Activated T-helper 2 cell treated with anti-CD3 and anti-CD28 coated beads, Interferon-gamma antibody, Interleukin-2, Interleukin-4, amounts not matched to agents 10 μg/mL and 5 μg/mL and 100 μg/mL, durations not matched to agents 14 hours and 24 hours and 36 hours (primary cell): Measurements from ENCODE around the gene ADAM19. TPM values are rescaled to one million over a fixed set of nuclear protein-coding genes. Genes with fewer than 3 reads are reported as not detected.

Source experiments
- DNase-seq: peaks from one replicate; pipeline ENCODE4 v3.0.0; 2021; ENCODE audit warnings: low spot score
- H3K27ac Mint-ChIP-seq: one replicate; pipeline ENCODE4 v1.8.0; 2021; ENCODE audit warnings: mixed read lengths
- H3K27me3 Mint-ChIP-seq: one replicate; pipeline ENCODE4 v1.8.0; 2021; ENCODE audit warnings: low read depth, mixed read lengths
- H3K36me3 Mint-ChIP-seq: one replicate; pipeline ENCODE4 v1.8.0; 2021; ENCODE audit warnings: low read depth, mixed read lengths
- H3K4me1 Mint-ChIP-seq: one replicate; pipeline ENCODE4 v1.8.0; 2021; ENCODE audit warnings: low read depth, mixed read lengths
- H3K4me3 Mint-ChIP-seq: one replicate; pipeline ENCODE4 v1.8.0; 2021; ENCODE audit warnings: low read depth, mild to moderate bottlenecking, moderate library complexity, mixed read lengths
- H3K9me3 Mint-ChIP-seq: one replicate; pipeline ENCODE4 v1.8.0; 2021; ENCODE audit warnings: mixed read lengths
- intact Hi-C: fragments of 100-400 bp; cut with micrococcal nuclease; formaldehyde crosslinking; loops from one replicate; pipeline ENCODE4 v1.15.1; 2023
- total RNA-seq: library from RNA; stranded (reverse); gene quantifications from 2 replicates; pipeline ENCODE4 v1.2.3, GENCODE V29; 2022

The ADAM19 gene
- total RNA-seq, 1 donor from 2014 or later = 237 TPM

DNA sequence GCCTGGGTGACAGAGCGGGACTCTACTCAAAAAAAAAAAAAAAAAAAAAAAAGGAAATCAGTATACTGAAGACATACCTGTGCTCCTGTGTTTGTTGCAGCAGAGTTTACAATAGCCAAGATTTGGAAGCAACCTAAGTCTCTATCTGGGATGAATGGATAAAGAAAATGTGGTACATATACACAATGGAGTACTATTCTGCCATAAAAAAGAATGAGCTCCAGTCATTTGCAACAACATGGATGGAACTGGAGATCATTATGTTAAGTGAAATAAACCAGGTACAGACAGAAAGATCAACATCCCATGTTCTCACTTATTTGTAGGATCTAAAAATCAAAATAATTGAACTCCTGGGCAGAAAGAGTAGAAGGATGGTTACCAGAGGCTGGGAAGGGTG is 22.9 kb downstream of the ADAM19 start:
- H3K9me3 Mint-ChIP-seq = peaks cover 4% of the 10 kb centered on the region
- peak overlapping the region; percentile 5 for H3K27ac Mint-ChIP-seq
- H3K4me3 Mint-ChIP-seq = no peak overlapping the region
- H3K36me3 Mint-ChIP-seq = peaks cover 95% of the 10 kb centered on the region
- H3K27me3 Mint-ChIP-seq = no peaks in the 10 kb centered on the region
- DNase-seq = no peak
- intact Hi-C loops = no loop called here
- peaks cover 75% of the 10 kb centered on the region for H3K4me1 Mint-ChIP-seq

DNA sequence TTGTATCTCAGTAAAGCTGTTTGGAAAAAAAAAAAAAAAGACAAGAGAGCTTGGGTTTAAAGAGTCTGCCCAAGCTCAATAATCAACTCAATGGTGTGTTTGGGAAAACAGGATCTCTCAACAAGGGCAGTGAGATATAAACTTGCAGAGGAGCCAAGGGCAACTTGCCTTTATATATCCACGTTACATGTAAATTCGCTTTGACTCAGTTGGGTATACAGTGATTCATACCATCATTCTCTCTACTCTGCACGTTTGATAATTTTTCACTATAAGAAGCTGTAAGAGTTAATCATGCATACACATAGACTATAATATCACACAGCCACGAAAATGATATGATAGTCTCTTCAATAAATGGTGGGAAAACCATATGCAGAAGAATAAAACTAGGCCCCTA is 24.9 kb downstream of the ADAM19 start:
- no peak for DNase-seq
- Mint-ChIP-seq H3K27me3 (no peaks in the 10 kb centered on the region), H3K9me3 (peaks cover 4% of the 10 kb centered on the region), H3K4me1 (peaks cover 81% of the 10 kb centered on the region), H3K36me3 (peaks cover 96% of the 10 kb centered on the region), H3K27ac (peak overlapping the region; percentile 61), H3K4me3 (peak overlapping the region; percentile 24)
- intact Hi-C loops = no loop called here

DNA sequence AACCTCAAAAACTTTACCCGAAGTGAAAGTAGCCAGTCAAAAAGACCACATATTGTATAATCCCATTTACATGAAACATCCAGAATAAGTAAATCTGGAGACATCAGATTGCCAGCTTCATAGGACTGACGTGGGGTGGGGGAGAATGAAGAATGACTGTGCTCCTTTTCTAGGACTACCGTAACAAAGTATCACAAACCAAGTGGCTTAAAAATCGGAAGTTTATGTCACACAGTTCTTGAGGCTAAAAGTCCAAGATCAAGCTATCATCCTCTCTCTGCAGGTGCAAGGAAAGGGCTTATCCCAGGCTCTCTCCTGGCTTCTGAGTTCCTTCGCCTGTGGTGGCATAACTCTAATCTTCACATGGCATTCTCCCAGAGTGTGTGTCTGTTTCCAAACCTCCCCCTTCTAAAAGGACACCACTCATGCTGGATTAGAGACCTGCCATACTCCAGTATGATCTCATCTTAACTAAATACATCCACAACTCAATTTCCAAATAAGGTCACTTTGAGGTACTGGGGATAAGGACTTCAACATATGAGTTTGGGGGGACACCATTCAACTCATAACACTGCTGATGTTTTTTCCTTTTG is 25.5 kb downstream of the ADAM19 start:
- Mint-ChIP-seq H3K27me3 (no peaks in the 10 kb centered on the region), H3K4me1 (peaks cover 81% of the 10 kb centered on the region), H3K9me3 (peaks cover 4% of the 10 kb centered on the region), H3K4me3 (no peak overlapping the region), H3K27ac (peak overlapping the region; percentile 61), H3K36me3 (peaks cover 96% of the 10 kb centered on the region)
- intact Hi-C loops = no loop called here
- no peak for DNase-seq

DNA sequence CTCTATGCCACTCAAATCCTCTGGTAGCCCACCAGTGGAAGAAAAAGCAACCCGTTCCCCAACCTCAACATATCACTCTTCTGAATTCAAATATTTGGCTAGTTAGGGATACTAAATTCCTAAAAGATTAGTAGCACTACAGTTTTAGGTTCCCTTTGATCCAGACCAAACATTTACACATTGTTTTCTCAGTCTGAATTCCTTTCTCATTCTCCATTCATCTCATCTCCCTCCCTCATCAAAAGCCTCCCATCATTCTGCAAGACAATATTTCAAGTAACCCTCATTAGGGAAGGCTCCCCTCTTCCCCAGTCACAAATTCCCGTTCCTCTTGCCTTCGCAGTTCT is 26.3 kb downstream of the ADAM19 start:
- Mint-ChIP-seq H3K4me1 (peaks cover 82% of the 10 kb centered on the region), H3K27ac (peak overlapping the region; percentile 78), H3K36me3 (peaks cover 91% of the 10 kb centered on the region), H3K4me3 (peak overlapping the region; percentile 66), H3K9me3 (peaks cover 4% of the 10 kb centered on the region), H3K27me3 (no peaks in the 10 kb centered on the region)
- intact Hi-C loops = no loop called here
- DNase-seq = no peak

DNA sequence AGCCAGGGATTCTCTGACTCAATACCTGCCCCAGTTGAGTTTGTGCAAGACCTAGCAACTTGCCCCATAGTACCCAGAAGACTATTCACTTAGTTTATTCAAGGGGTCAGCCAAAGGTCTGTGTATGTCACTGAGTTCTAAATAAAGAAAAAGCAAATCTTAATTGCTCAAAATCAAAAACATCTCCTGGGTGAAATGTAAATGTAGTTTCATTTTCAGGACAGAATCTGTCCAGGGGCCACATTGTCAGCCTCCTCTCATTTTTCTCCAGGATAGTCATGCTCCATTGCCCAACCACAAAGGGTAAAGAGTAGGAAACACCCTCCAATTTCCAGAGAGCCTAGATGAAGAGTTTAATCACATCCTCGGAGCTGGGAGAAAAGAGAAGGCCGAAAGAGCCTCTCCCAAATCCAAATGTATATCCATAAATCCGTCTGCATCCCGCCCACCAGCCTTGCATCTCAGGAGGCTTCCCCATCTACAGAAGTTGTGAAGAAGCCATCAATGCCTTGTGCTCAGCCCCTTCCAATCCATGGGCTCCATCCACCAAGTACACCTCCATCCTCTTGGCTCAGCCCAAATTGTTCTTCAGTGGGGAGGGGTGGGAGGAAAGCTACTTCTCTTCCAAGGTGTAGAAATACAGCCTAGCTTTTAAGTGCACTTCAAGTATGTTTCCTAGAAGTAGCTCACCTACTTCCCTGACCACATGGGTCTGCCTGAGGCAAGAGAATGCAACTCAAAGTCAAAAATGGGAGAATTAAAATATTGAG is 26.9 kb downstream of the ADAM19 start:
- H3K9me3 Mint-ChIP-seq = peaks cover 4% of the 10 kb centered on the region
- H3K4me1 Mint-ChIP-seq = peaks cover 82% of the 10 kb centered on the region
- H3K36me3 Mint-ChIP-seq = peaks cover 90% of the 10 kb centered on the region
- intact Hi-C loops = no loop called here
- DNase-seq = no peak
- peak overlapping the region; percentile 78 for H3K27ac Mint-ChIP-seq
- H3K4me3 Mint-ChIP-seq = peak overlapping the region; percentile 66
- no peaks in the 10 kb centered on the region for H3K27me3 Mint-ChIP-seq

DNA sequence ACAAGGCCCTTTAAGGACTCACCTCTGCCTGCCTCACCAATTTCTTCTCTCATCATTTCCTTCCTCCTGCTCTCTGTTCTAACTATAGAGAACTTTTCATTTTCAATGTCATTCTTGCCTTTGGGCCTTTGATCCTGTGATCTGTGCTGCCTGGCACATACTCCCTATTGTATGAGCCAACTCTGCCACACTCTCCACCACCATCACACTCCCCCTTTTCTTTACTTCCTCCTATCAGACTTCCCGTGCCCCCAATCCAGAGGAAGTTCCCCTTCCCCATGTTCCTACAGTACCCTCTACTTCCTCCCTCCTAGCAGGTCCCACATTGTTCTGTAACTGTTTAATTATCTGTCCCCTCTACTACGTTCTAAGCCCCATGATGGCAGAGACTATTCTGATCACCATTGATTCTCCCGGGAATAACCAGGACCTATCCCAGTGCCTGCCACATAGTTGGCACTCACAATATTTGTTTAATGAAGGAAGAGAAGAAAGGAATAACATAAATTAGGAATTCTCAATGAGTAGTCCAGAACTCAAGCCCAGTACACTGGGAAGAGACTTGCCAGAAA is 27.5 kb downstream of the ADAM19 start:
- peak overlapping the region; percentile 23 for H3K4me3 Mint-ChIP-seq
- H3K27ac Mint-ChIP-seq = peak overlapping the region; percentile 78
- peaks cover 4% of the 10 kb centered on the region for H3K9me3 Mint-ChIP-seq
- no peak for DNase-seq
- H3K27me3 Mint-ChIP-seq = no peaks in the 10 kb centered on the region
- intact Hi-C loops = no loop called here
- peaks cover 91% of the 10 kb centered on the region for H3K36me3 Mint-ChIP-seq
- H3K4me1 Mint-ChIP-seq = peaks cover 89% of the 10 kb centered on the region

DNA sequence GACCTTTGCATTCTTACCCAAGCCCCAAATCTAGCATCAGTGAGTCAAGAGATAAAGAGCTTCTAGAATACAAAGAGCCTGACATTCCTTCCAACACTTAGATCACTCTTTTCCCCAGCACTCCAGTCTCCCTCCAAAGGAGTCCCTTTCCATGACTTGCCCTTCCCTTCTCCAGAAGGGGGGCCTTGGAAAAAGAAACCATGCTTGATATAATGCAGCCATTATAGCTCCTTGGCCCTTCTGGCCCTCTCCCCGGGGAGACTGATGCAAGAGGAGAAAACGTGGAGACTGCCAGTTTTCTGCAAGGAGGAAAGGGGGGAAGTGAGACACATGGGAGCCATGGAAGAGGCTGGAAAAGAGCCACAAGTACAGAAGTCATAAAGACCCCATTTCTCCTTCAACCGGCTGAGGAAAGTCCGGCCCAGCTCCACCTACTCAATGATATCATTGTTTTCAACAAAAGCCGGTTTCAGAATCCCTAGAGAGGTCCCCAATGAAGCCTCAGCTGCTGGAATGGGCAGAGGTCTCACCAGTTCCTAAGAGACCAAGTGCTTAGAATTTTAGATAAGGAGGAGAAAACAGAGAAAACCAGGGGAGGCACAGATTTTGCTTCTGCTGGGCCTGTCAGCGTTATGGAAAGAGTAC is 29.0 kb downstream of the ADAM19 start:
- Mint-ChIP-seq H3K4me3 (peak overlapping the region; percentile 43), H3K9me3 (no peaks in the 10 kb centered on the region), H3K27ac (peak overlapping the region; percentile 97), H3K4me1 (peaks cover 94% of the 10 kb centered on the region), H3K27me3 (no peaks in the 10 kb centered on the region), H3K36me3 (peaks cover 83% of the 10 kb centered on the region)
- intact Hi-C loops = no loop called here
- no peak for DNase-seq

DNA sequence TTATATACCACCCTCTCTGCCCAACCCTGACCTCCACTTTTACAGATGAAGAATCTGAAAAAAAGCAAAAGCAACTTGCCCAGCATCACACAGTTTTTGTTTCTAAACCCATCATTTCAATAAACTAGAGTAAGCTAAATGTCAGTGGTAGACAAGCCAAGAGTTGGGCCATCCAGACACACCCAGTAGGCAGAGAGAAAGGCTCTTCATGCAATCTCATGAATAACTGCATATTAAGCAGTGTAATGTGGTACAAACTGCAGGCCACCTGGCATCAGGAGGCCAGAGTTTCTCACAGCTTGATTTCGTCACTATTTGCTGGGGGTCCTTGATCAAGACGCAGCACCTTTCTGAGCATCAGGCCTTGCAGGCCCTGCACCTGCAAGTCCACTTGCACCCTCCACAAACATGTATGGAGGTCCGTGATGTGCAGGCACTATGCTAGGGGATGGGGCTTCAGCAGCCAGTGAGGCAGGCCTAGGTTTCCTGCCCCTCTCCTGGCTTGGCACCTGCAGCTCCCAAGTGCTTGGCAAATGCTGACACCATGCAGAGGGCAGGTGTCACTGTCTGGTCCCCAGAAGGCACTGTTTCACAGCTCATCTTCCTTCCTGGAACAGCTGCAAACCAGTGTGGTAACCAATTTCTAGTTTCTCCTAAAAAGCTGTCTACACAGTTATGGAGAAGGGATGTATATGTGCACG is 29.8 kb downstream of the ADAM19 start:
- Mint-ChIP-seq H3K9me3 (no peaks in the 10 kb centered on the region), H3K4me1 (peaks cover 95% of the 10 kb centered on the region), H3K27me3 (no peaks in the 10 kb centered on the region), H3K36me3 (peaks cover 76% of the 10 kb centered on the region), H3K4me3 (peak overlapping the region; percentile 67), H3K27ac (peak overlapping the region; percentile 97)
- intact Hi-C loops = no loop called here
- no peak for DNase-seq

DNA sequence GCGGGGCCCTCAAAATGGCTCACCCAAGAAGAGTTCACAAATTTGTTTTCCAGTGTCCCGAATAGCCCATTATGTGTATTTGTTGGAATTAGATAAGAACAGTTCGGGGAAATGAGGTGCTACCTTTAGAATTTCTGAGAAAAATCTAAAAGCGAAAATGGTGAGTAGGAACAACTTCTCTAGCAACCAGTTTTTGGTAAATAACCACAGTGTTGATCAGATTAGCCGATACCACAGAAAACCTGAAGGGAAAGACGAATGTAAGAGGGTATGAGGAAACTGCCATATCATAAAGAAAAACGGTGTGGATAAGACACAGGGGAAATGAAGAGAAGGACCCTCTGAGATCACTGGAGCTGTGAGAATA is 31.0 kb downstream of the ADAM19 start:
- H3K27ac Mint-ChIP-seq = peak overlapping the region; percentile 97
- peaks cover 75% of the 10 kb centered on the region for H3K36me3 Mint-ChIP-seq
- no peaks in the 10 kb centered on the region for H3K27me3 Mint-ChIP-seq
- peak; percentile 36 for DNase-seq
- intact Hi-C loops = loop anchor here (5.0 kb wide), 2 partner anchors 272 to 362 kb away; partner anchors contain the start of gene ITK
- H3K4me1 Mint-ChIP-seq = peaks cover 96% of the 10 kb centered on the region
- no peaks in the 10 kb centered on the region for H3K9me3 Mint-ChIP-seq
- H3K4me3 Mint-ChIP-seq = peak overlapping the region; percentile 67

DNA sequence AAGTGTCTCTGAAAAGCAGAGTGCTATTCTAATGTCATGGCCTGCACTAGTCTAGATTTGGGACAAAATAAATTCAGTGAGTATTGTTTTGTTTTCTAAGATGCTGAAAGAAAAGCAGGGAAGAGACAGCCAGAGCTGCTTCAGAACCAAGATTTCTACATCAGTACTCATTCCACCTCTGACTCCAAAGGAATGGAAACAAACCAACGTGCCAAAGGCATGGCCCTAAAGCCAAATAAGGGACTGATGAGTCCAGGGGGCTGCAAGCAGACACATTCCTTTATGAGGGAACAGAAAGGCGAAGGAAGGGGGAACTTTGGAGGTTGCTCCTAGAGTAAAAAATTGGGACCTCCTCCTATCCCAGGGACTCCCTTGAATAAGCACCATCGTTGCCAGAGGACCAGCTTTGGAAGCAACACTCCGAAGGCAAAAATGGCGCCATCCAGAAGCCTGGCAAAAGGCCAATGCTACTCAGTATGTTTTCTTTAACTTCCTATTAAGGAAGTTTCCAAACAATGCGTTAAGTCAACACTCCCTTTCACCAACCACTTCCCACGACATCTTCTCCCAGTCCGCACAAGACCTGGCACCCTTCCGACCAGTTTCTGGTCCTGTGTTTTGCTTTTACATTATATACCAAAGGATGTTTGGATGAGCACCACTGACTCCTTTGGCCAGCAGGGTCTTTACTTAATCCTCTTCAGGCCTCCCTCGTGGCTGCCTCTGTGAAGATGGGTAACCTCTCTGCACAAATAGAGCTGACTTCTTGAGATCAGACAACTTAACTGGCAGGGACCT is 31.6 kb downstream of the ADAM19 start:
- H3K27me3 Mint-ChIP-seq = no peaks in the 10 kb centered on the region
- H3K36me3 Mint-ChIP-seq = peaks cover 75% of the 10 kb centered on the region
- peaks cover 96% of the 10 kb centered on the region for H3K4me1 Mint-ChIP-seq
- no peaks in the 10 kb centered on the region for H3K9me3 Mint-ChIP-seq
- peak overlapping the region; percentile 97 for H3K27ac Mint-ChIP-seq
- intact Hi-C loops = loop anchor here (1.0 to 5.0 kb wide), 3 partner anchors 38 to 362 kb away; partner anchors contain the start of gene ITK
- peak overlapping the region; percentile 67 for H3K4me3 Mint-ChIP-seq
- no peak for DNase-seq

DNA sequence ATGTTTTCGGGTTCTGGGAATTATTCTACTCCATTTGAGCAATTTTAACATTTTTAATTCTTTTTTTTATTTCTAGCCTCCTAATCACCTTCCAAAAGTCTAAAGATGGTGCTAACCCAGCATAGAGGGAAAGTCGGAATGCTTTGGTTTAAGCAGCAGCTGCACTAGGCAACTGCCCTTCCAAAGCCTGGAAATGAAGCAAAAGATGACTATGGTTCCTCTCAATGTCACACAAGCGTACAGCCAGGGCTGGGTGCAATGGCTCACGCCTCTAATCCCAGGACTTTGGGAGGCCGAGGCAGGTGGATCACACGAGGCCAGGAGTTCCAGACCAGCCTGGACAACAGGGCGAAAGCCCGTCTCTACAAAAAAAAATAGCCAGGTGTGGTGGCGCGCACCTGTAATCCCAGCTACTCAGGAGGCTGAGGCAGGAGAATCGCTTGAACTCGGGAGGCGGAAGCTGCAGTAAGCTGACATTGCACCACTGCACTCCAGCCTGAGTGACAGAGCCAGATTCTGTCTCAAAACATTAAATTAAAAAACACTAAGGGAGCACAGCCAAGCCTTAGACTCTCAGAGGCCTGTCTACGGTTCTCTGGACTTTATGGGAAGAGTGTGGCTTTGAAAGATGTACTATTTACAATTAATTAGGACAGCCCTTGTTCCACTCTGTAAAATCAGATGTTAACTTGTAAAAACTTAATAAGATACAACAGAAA is 33.1 kb downstream of the ADAM19 start:
- Mint-ChIP-seq H3K4me1 (peaks cover 90% of the 10 kb centered on the region), H3K9me3 (no peaks in the 10 kb centered on the region), H3K4me3 (peak overlapping the region; percentile 22), H3K27ac (peak overlapping the region; percentile 97), H3K27me3 (no peaks in the 10 kb centered on the region), H3K36me3 (peaks cover 74% of the 10 kb centered on the region)
- intact Hi-C loops = loop anchor here (5.0 kb wide), 2 partner anchors 270 to 360 kb away; partner anchors contain the start of gene ITK
- no peak for DNase-seq
